Left ventricle myocardium inferior (tissue), 1 donor: ENCODE measurements around the gene B3GALT4. TPM values are rescaled to one million over a fixed set of nuclear protein-coding genes. Genes with fewer than 3 reads are reported as not detected.
A peak's percentile ranks its signal among the peaks of the same experiment; 100 is the strongest.

Experiments used
- DNase-seq: peaks from one replicate; pipeline ENCODE4 v3.0.0-alpha.2; 2020
- H3K27ac ChIP-seq: fragments of 200-600 bp; replicated peaks from 2 replicates; pipeline ENCODE4 v1.8.0; 2021
- H3K27me3 ChIP-seq: fragments of 200-600 bp; 2 replicates; pipeline ENCODE4 v1.8.0; 2021; ENCODE audit warnings: low read depth
- H3K36me3 ChIP-seq: fragments of 200-600 bp; 2 replicates; pipeline ENCODE4 v1.8.0; 2021
- H3K4me1 ChIP-seq: fragments of 200-600 bp; 2 replicates; pipeline ENCODE4 v1.8.0; 2021
- H3K4me3 ChIP-seq: fragments of 200-600 bp; 2 replicates; pipeline ENCODE4 v1.8.0; 2021; ENCODE audit warnings: mild to moderate bottlenecking, moderate library complexity
- H3K9me3 ChIP-seq: fragments of 200-600 bp; replicated peaks from 2 replicates; pipeline ENCODE4 v1.8.0; 2021
- intact Hi-C: fragments of 100-400 bp; cut with micrococcal nuclease; formaldehyde crosslinking; loops from one replicate; pipeline ENCODE4 v1.11.0; 2022
- total RNA-seq: library from RNA; stranded (reverse); fragmentation: NEBNext Ultra II Directional; extraction: Animal tissue kit (Norgen Biotek cat#: 25700); gene quantifications from one replicate; pipeline ENCODE4 v1.2.1, GENCODE V29; 2021
- TF ChIP-seq, protein P1 (sequence below): fragments of 200-600 bp; IDR thresholded peaks from 2 replicates; pipeline ENCODE4 v1.8.0; 2021; ENCODE audit warnings: antibody characterized with exemption, mild to moderate bottlenecking, borderline replicate concordance
- donor health status: DM: no; HTN: yes; CAD: no; lungs with severe emphysema.

Gene B3GALT4
- total RNA-seq, 1 donor from 2014 or later = 7.5 TPM

DNA sequence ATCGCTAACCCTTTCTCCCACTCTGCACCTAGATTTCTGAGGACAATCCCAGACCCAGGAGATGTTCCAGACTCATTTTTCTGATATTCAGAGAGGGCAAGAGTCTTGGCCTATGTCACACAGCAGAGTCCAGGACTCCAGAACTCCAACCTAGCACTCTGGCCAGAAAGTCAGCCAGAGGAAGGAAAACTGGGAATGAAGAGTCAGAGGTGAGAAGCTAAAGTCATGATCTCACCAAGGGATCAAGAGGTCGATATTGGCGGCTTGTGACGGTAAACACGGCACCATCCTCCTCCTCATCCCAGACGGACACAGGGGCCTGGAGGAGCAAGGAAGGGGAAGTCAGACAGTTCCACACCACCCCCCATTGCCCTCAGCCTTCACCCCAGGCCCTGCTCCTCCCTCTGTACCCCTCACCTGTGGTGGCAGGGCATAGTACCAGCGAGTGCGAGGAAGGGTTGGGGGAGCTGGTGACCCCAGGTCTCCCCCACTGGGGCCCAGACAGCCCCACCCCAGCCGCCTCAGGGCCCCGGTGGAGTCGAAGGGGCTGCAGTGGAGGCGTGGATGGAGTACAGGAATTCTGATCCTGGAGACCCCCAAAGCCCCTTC, 20.0 kb downstream of the B3GALT4 start:
- Histone ChIP-seq H3K27ac (peak overlapping the region; percentile 99), H3K36me3 (peaks cover 49% of the 10 kb centered on the region), H3K4me1 (peaks cover 57% of the 10 kb centered on the region), H3K27me3 (no peaks in the 10 kb centered on the region), H3K9me3 (no peaks in the 10 kb centered on the region), H3K4me3 (peak overlapping the region; percentile 79)
- no peak for DNase-seq
- TF ChIP-seq, protein P1, sequence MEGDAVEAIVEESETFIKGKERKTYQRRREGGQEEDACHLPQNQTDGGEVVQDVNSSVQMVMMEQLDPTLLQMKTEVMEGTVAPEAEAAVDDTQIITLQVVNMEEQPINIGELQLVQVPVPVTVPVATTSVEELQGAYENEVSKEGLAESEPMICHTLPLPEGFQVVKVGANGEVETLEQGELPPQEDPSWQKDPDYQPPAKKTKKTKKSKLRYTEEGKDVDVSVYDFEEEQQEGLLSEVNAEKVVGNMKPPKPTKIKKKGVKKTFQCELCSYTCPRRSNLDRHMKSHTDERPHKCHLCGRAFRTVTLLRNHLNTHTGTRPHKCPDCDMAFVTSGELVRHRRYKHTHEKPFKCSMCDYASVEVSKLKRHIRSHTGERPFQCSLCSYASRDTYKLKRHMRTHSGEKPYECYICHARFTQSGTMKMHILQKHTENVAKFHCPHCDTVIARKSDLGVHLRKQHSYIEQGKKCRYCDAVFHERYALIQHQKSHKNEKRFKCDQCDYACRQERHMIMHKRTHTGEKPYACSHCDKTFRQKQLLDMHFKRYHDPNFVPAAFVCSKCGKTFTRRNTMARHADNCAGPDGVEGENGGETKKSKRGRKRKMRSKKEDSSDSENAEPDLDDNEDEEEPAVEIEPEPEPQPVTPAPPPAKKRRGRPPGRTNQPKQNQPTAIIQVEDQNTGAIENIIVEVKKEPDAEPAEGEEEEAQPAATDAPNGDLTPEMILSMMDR = no peak
- intact Hi-C loops = no loop called here

DNA sequence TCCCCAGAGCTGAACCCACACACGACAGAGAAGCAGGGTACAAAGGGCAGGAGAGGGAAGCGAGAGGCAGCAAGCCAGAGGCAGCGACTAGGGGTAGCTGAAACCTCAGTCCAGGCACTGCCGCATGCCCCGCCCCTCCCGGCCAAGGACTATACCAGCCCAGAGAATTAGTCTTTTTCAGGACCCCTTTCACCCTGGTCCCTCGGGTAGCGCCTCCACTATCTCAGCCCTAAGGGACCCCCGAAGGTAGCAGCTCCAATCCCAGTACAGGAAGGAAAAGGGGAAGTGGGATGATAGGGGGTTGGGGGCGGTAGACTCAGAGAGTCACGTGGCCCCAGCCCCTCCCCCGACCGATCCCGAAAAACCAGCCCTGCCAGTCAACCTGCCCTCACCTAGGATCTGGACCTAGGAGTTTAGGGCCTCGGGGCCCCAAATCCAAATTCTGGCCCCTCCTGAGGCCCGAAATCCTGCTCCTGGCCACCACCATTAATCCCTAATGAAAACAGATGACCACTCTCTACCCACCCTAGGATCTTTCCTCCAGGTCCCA, 20.6 kb downstream of the B3GALT4 start:
- Histone ChIP-seq H3K4me3 (peak overlapping the region; percentile 79), H3K36me3 (peaks cover 48% of the 10 kb centered on the region), H3K4me1 (peaks cover 61% of the 10 kb centered on the region), H3K27ac (peak overlapping the region; percentile 99), H3K27me3 (no peaks in the 10 kb centered on the region), H3K9me3 (no peaks in the 10 kb centered on the region)
- no peak for DNase-seq
- TF ChIP-seq, protein P1 = no peak
- intact Hi-C loops = no loop called here

DNA sequence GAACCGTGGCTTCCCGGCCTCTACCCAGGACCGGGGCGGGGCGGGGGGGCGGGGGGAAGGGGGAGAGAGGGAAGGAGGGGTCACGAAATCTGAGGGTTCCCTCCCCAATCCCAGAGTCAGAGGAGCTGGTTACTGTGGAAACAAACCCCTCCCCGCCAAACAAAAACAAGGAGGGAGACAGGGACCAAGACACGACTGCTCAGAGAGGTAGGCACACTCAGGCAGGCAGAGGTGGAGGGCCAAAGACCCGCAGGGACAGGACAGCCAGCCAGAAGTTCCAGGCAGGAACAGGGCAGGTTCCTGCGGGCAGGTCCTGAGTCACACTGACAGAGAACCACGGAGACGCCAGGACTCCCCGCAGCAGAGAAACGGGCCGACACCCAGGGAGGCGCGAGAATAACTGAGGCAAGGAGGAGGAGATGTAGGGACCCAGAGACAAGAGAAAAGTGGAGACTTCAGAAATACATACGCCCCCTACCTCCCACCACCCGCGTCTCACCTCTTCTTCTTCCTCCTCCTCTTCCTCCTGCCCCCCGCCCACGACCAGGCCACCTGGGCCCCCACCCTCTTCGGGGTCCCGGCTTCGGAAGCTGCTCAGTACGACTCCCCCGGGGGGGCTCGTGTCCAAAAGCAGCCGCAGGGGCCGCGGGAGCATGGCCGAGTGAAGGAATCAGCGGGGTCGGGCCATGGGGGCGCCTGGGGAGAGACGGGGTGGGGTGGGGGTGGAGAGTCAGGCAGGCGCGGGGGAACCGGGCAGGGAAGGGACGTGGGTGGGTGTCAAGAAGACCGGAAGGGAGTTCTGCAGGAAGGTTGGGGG, 21.2 kb downstream of the B3GALT4 start:
- H3K36me3 ChIP-seq = peaks cover 48% of the 10 kb centered on the region
- peaks cover 61% of the 10 kb centered on the region for H3K4me1 ChIP-seq
- peak overlapping the region; percentile 99 for H3K27ac ChIP-seq
- peak overlapping the region; percentile 79 for H3K4me3 ChIP-seq
- no peak for DNase-seq
- no peaks in the 10 kb centered on the region for H3K27me3 ChIP-seq
- no peaks in the 10 kb centered on the region for H3K9me3 ChIP-seq
- intact Hi-C loops = no loop called here
- TF ChIP-seq, protein P1 = no peak

DNA sequence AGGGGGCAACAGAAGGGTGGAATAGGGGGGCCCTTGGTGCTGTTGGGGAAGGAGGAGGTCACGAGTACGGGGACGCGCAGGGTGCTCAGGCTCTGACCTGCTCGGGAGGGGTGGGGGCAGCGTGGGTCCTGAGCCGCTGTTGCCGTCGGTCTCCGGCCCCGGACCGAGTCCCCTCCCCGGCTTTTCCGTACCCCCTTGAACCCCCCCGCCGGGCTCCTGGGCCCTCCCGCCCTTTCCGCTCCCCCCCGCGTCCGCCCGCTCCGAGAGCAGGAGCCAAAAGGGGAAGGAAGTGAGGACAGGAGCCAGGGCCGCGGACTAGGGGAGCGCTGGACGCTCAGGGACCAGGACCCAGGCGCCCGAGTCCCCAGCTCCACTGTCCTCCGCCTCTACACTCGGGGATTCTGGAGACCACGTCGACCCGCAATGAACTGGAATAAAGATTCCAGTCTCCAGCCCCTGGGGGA, 21.9 kb downstream of the B3GALT4 start, which contains the start of gene RGL2:
Gene RGL2 (minus strand): TSS at position 170 of the 464 bp plus-strand sequence. CDS start 332 bp downstream, outside the sequence.
- Histone ChIP-seq H3K9me3 (no peaks in the 10 kb centered on the region), H3K4me1 (peaks cover 61% of the 10 kb centered on the region), H3K27ac (peak within 1 kb of the TSS; percentile 99), H3K27me3 (no peaks in the 10 kb centered on the region), H3K36me3 (peaks cover 48% of the 10 kb centered on the region), H3K4me3 (peak within 1 kb of the TSS; percentile 79)
- intact Hi-C loops = no loop called here
- TF ChIP-seq, protein P1 = no peak
- DNase-seq = peak; percentile 91

DNA sequence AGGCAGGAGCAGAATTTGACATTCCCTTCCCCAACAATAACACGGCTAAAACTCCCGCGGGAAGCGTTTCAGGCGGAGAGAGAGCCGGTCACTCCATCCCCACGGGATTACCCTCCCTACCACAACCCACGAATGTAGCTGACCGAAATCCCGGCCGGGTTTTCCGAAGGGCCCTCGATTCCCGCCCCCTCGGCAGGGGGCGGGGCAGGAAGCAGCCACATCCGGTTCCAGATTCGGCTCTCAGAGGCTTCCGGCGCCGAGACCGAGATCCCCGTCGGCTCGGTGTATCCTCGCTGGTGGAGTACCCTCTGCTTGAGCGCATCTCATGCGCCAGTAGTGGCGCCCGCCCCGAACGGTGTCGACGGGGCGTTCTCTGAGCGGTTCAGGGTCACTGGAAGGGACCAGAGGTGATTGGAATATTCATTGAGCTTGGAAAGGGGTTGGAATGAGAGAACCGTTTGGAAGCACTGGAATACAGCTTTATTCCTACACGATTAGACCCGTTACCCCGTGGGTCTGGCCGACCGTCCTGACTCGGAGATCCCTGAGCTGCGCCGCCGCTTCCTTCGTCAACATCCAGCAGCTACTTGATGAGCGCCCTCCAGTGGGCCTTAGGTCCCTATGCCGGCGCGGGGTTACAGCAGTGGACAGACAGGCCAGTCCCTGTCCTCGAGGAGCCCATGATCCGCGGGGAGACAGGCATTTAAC, 22.5 kb downstream of the B3GALT4 start:
- Histone ChIP-seq H3K27ac (peak overlapping the region; percentile 99), H3K27me3 (no peaks in the 10 kb centered on the region), H3K4me3 (peak overlapping the region; percentile 79), H3K4me1 (peaks cover 61% of the 10 kb centered on the region), H3K9me3 (no peaks in the 10 kb centered on the region), H3K36me3 (peaks cover 48% of the 10 kb centered on the region)
- intact Hi-C loops = no loop called here
- peak; percentile 93 for DNase-seq
- TF ChIP-seq, protein P1 = peak; percentile 81
